A549 (cell line): ENCODE measurements around the gene LTBP3. TPM values are rescaled to one million over a fixed set of nuclear protein-coding genes. Genes with fewer than 3 reads are reported as not detected.

Experiments used
- ATAC-seq, 2 experiments: fragments of 200-7000 bp in 1 of 2; fragments of >200 bp in 1 of 2; cut with Nextera tagmentation in 1 of 2; cut with Tn5 transposase in 1 of 2; 3 replicates each; pipeline versions ENCODE4 v1.8.0 to v1.9.1; 2018 to 2020; ENCODE audit warnings: mild to moderate bottlenecking in 1 of 2, moderate library complexity in 1 of 2
- CTCF ChIA-PET: fragments of 300-600 bp; sonication (Branson Sonifier 250); formaldehyde crosslinking; extraction: SDS; loops from one replicate; lab custom pipeline; 2021; ENCODE audit warnings: antibody characterized with exemption, inconsistent platforms; lab: Yijun Ruan, JAX
- POLR2A ChIA-PET: fragments of 350-600 bp; formaldehyde crosslinking; extraction: SDS; loops from one replicate; lab custom pipeline; 2021; ENCODE audit warnings: antibody characterized with exemption, inconsistent platforms; lab: Yijun Ruan, JAX
- DNase-seq, 2 experiments: peaks; one replicate each; pipeline versions ENCODE4 v3.0.0 to v3.0.0-alpha.2; 2011 to 2016; ENCODE audit warnings: low read depth in 1 of 2, low spot score in 1 of 2
- FAIRE-seq: peaks from 2 replicates; lab custom pipeline; 2011; peaks lifted over from hg19 to GRCh38; lab: Jason Lieb, UNC
- H3K27ac ChIP-seq, 2 experiments: fragments of >200 bp; sonication (Bioruptor Twin); formaldehyde crosslinking; 3 replicates each; pipeline ENCODE4 v1.5.1; 2016 to 2017
- H3K4me1 ChIP-seq: fragments of >200 bp; sonication (Bioruptor Twin); formaldehyde crosslinking; 3 replicates; pipeline ENCODE4 v1.6.1; 2016
- H3K4me2 ChIP-seq: fragments of >200 bp; sonication (Bioruptor Twin); formaldehyde crosslinking; 3 replicates; pipeline ENCODE4 v1.6.1; 2016
- H3K4me3 ChIP-seq: fragments of >200 bp; sonication (Bioruptor Twin); formaldehyde crosslinking; 3 replicates; pipeline ENCODE4 v1.5.1; 2016
- H3K9me3 ChIP-seq: fragments of >200 bp; sonication (Bioruptor Twin); formaldehyde crosslinking; 3 replicates; pipeline ENCODE4 v1.6.1; 2016
- ATOH8 ChIP-seq: fragments of 250-450 bp; sonication (Bioruptor Pico); IDR thresholded peaks from 2 replicates; pipeline ENCODE4 v1.5.0; 2020; ENCODE audit warnings: low read depth, mild to moderate bottlenecking, moderate library complexity
- BHLHE40 ChIP-seq: IDR thresholded peaks from 2 replicates; pipeline ENCODE4 v1.6.1; 2012; ENCODE audit warnings: low read depth, low read length, inconsistent platforms
- CBX2 ChIP-seq: fragments of 200-600 bp; sonication (generic); IDR thresholded peaks from 2 replicates; pipeline ENCODE4 v1.6.1; 2016; ENCODE audit warnings: low read depth, mild to moderate bottlenecking, borderline replicate concordance
- CBX8 ChIP-seq: fragments of 200-600 bp; sonication (generic); IDR thresholded peaks from 2 replicates; pipeline ENCODE4 v1.6.1; 2016
- CEBPB ChIP-seq, 2 experiments: fragments of >200 bp in 1 of 2; sonication (Bioruptor Twin) in 1 of 2; formaldehyde crosslinking in 1 of 2; IDR thresholded peaks; 2 replicates each; pipeline ENCODE4 v1.6.1; 2012 to 2016
- CHD2 ChIP-seq: fragments of 150-350 bp; IDR thresholded peaks from 2 replicates; pipeline ENCODE4 v1.6.1; 2014; ENCODE audit warnings: low read length; ENCODE audit not compliant: partially characterized antibody
- EHMT2 ChIP-seq: fragments of 200-600 bp; sonication (generic); IDR thresholded peaks from 2 replicates; pipeline ENCODE4 v1.6.1; 2016; ENCODE audit warnings: antibody characterized with exemption, low read depth, mild to moderate bottlenecking, moderate library complexity
- ELK1 ChIP-seq: fragments of 150-350 bp; IDR thresholded peaks from 2 replicates; pipeline ENCODE4 v1.6.1; 2014; ENCODE audit warnings: low read depth, mild to moderate bottlenecking, low read length
- EP300 ChIP-seq, 2 experiments: fragments of >200 bp; sonication (Bioruptor Twin); formaldehyde crosslinking; IDR thresholded peaks; 2 replicates in 1 of 2; 3 replicates in 1 of 2; pipeline ENCODE4 v1.6.1; 2016 to 2017
- FOSB ChIP-seq: fragments of 250-450 bp; sonication (Bioruptor Pico); IDR thresholded peaks from 2 replicates; pipeline ENCODE4 v1.5.0; 2020; ENCODE audit warnings: mild to moderate bottlenecking, moderate library complexity
- FOSL2 ChIP-seq, 2 experiments: fragments of 450-650 bp in 1 of 2; fragments of >200 bp in 1 of 2; sonication (Bioruptor Twin) in 1 of 2; formaldehyde crosslinking; IDR thresholded peaks; 2 replicates each; pipeline versions ENCODE4 v1.5.0 to v1.6.1; 2016 to 2020; ENCODE audit warnings: mild to moderate bottlenecking in 1 of 2, moderate library complexity in 1 of 2
- GATA3 ChIP-seq: IDR thresholded peaks from 2 replicates; pipeline ENCODE4 v1.6.1; 2012; ENCODE audit warnings: borderline replicate concordance
- HDAC2 ChIP-seq: fragments of 200-600 bp; sonication (generic); IDR thresholded peaks from 2 replicates; pipeline ENCODE4 v1.6.1; 2016
- HES2 ChIP-seq: fragments of >200 bp; sonication (Bioruptor Twin); formaldehyde crosslinking; IDR thresholded peaks from 2 replicates; pipeline ENCODE4 v1.6.1; 2016
- JUN ChIP-seq, 2 experiments: fragments of >200 bp; sonication (Bioruptor Twin); formaldehyde crosslinking; IDR thresholded peaks; 2 replicates in 1 of 2; 3 replicates in 1 of 2; pipeline ENCODE4 v1.6.1; 2016 to 2017
- KDM1A ChIP-seq: fragments of 200-600 bp; sonication (generic); IDR thresholded peaks from 2 replicates; pipeline ENCODE4 v1.6.1; 2016; ENCODE audit warnings: low read depth, mild to moderate bottlenecking
- KDM5A ChIP-seq: fragments of 200-600 bp; sonication (generic); IDR thresholded peaks from 2 replicates; pipeline ENCODE4 v1.6.1; 2016; ENCODE audit warnings: antibody characterized with exemption, mild to moderate bottlenecking
- MAX ChIP-seq: IDR thresholded peaks from 2 replicates; pipeline ENCODE4 v1.6.1; 2012
- MAZ ChIP-seq: fragments of 150-350 bp; IDR thresholded peaks from 2 replicates; pipeline ENCODE4 v1.6.1; 2014; ENCODE audit warnings: antibody characterized with exemption, low read depth, low read length, borderline replicate concordance
- PBX3 ChIP-seq: IDR thresholded peaks from 2 replicates; pipeline ENCODE4 v1.6.1; 2012
- POLR2A ChIP-seq: IDR thresholded peaks from 2 replicates; pipeline ENCODE4 v1.6.1; 2012; ENCODE audit warnings: mild to moderate bottlenecking, low read length
- POLR2AphosphoS2 ChIP-seq: conservative IDR thresholded peaks from 2 replicates; pipeline ENCODE4 v1.6.1; 2012; ENCODE audit warnings: low read length, improper control_type of control experiment, inconsistent platforms
- RAD21 ChIP-seq, 2 experiments: fragments of >200 bp in 1 of 2; sonication (Bioruptor Twin) in 1 of 2; formaldehyde crosslinking in 1 of 2; IDR thresholded peaks in 1 of 2; conservative IDR thresholded peaks in 1 of 2; 2 replicates in 1 of 2; 3 replicates in 1 of 2; pipeline ENCODE4 v1.6.1; 2012 to 2018; ENCODE audit warnings: inconsistent platforms in 1 of 2
- RFX5 ChIP-seq: fragments of 450-650 bp; IDR thresholded peaks from 2 replicates; pipeline ENCODE4 v1.7.1; 2014; ENCODE audit warnings: antibody characterized with exemption, mild to moderate bottlenecking, moderate library complexity
- RNF2 ChIP-seq: fragments of 200-600 bp; sonication (generic); IDR thresholded peaks from 2 replicates; pipeline ENCODE4 v1.6.1; 2016; ENCODE audit warnings: low read depth, mild to moderate bottlenecking, antibody characterized with exemption, moderate library complexity, borderline replicate concordance
- SREBF2 ChIP-seq: fragments of 450-650 bp; IDR thresholded peaks from 2 replicates; pipeline ENCODE4 v1.6.1; 2014; ENCODE audit warnings: mild to moderate bottlenecking, moderate library complexity
- TFCP2L1 ChIP-seq: fragments of 250-450 bp; sonication (Bioruptor Pico); IDR thresholded peaks from 2 replicates; pipeline ENCODE4 v1.5.0; 2021; ENCODE audit warnings: mild to moderate bottlenecking
- ZNF302 ChIP-seq: fragments of 250-450 bp; sonication (Bioruptor Pico); IDR thresholded peaks from 2 replicates; pipeline ENCODE4 v1.9.0; 2021; ENCODE audit warnings: inconsistent platforms, mild to moderate bottlenecking, moderate library complexity
- ZSCAN20 ChIP-seq: fragments of 250-450 bp; sonication (Bioruptor Pico); IDR thresholded peaks from 2 replicates; pipeline ENCODE4 v1.8.0; 2022; ENCODE audit warnings: mild to moderate bottlenecking, moderate library complexity
- WGBS: methylation state at CpG from one replicate; pipeline ENCODE4 v1.1.6; 2017; ENCODE audit errors: missing lambda C conversion rate; 5-methylcytosine and 5-hydroxymethylcytosine counted together
- polyA plus RNA-seq, 4 experiments: library from polyadenylated mRNA; depleted of rRNA in 3 of 4; stranded (reverse); fragments of >200 nt; fragmentation: RNase III in 1 of 4; extraction: RNeasy Plus Mini Kit Qiagen cat#74134 plus additional on column Dnase treatment in 1 of 4; gene quantifications; 2 replicates in 3 of 4; 3 replicates in 1 of 4; pipeline ENCODE4 v1.2.3, GENCODE V29; 2011 to 2017

Gene LTBP3
- polyA plus RNA-seq, 2 of the 4 experiments (the other 2 are of a cell fraction), result 28.6 to 123 TPM

- TF ChIP-seq RAD21 (conservative IDR thresholded peaks at IDR 0.05 in 1 of 2, IDR thresholded peaks at IDR 0.05 in 1 of 2), result peak; percentile 50 to 68
- no peak for TF ChIP-seq ZNF302
- no peak for TF ChIP-seq CHD2
- TF ChIP-seq GATA3, result no peak
- TF ChIP-seq EP300 (IDR thresholded peaks at IDR 0.05), result no peak
- no peak for TF ChIP-seq KDM5A
- no peak for TF ChIP-seq POLR2A
- no peak for TF ChIP-seq ZSCAN20 (CRISPR knock-in tag)
- TF ChIP-seq POLR2AphosphoS2, result no peak
- no peak for TF ChIP-seq PBX3
- TF ChIP-seq RFX5, result no peak
- TF ChIP-seq, all 56 proteins: peak for 4
Observed at GRCh38 chr11:65588199-65589054, 30.3 kb upstream of the LTBP3 start (continued).

- Histone ChIP-seq H3K4me1 (peaks cover 15% of the 10 kb centered on the region), H3K4me3 (no peak overlapping the region), H3K9me3 (no peaks in the 10 kb centered on the region), H3K4me2 (no peak overlapping the region), H3K27ac (0 out of 6 replicates have a peak overlapping the region, but pooled peaks of 1 of the 2 experiments have one; percentile 12)
- ChIA-PET POLR2A (interaction anchor here (1.0 kb wide), 1 partner anchor 11 kb away, joined by 3 read pairs; the partner anchor contains the start of gene EHBP1L1), CTCF (interaction anchor here (0.7 to 14.6 kb wide), 6 partner anchors 9 to 203 kb away, joined by 3 to 249 read pairs (median 42); partner anchors contain the start of genes EHBP1L1, FAM89B, MAP3K11 and PCNX3)
- 86% methylated on average over 2 of the region's 2 CpGs for WGBS
- DNase-seq (no peak), FAIRE-seq (no peak), ATAC-seq (peak in 1 of 2 experiments; percentile 2; a peak in 1 of 6 replicates)
- TF ChIP-seq CBX8 (no peak), JUN (IDR thresholded peaks at IDR 0.05) (no peak), CBX2 (no peak), RNF2 (no peak), GATA3 (no peak), CEBPB (IDR thresholded peaks at IDR 0.05) (no peak), BHLHE40 (no peak), HDAC2 (no peak), KDM1A (no peak), MAZ (no peak), MAX (no peak), SREBF2 (no peak)
Observed at GRCh38 chr11:65586676-65587075, 28.5 kb upstream of the LTBP3 start.

GRCh38 chr11:65586247-65586630 is 28.1 kb upstream of the LTBP3 start:
- CTCF ChIA-PET, result interaction anchor here (4.9 to 14.6 kb wide), 5 partner anchors 7 to 45 kb away, joined by 41 to 249 read pairs (median 48); partner anchors contain the start of genes EHBP1L1, FAM89B, MAP3K11 and PCNX3
- no peak for FAIRE-seq
- WGBS, result 91% methylated on average over 3 of the region's 4 CpGs

More at GRCh38 chr11:65586247-65586630, 28.1 kb upstream of the LTBP3 start:
- H3K4me1 ChIP-seq, result peaks cover 15% of the 10 kb centered on the region
- POLR2A ChIA-PET, result interaction anchor here (1.0 kb wide), 1 partner anchor 10 kb away, joined by 3 read pairs; the partner anchor contains the start of gene EHBP1L1
- no peak overlapping the region for H3K4me2 ChIP-seq
- H3K9me3 ChIP-seq, result no peaks in the 10 kb centered on the region
- TF ChIP-seq PBX3 (no peak), MAX (no peak), FOSB (CRISPR knock-in tag) (no peak), KDM1A (no peak), FOSL2 (IDR thresholded peaks at IDR 0.05) (no peak), FOSL2 (CRISPR knock-in tag; IDR thresholded peaks at IDR 0.05) (no peak), ELK1 (no peak), TFCP2L1 (CRISPR knock-in tag) (no peak), CBX8 (no peak), ATOH8 (CRISPR knock-in tag) (no peak), EHMT2 (no peak), ZNF302 (no peak), HES2 (no peak)
- TF ChIP-seq, all 56 proteins: peak for 0
- DNase-seq (no peak), ATAC-seq (no peak)
- H3K27ac ChIP-seq, result no peak overlapping the region
- H3K4me3 ChIP-seq, result no peak overlapping the region
